GM23338 (cell line): ENCODE results near the gene KCNN3. TPM values are rescaled to one million over a fixed set of nuclear protein-coding genes. Genes with fewer than 3 reads are reported as not detected.

ENCODE experiments used
- ATAC-seq: fragments of 200-7000 bp; cut with Tn5 transposase; 3 replicates; pipeline ENCODE4 v1.9.1; 2020
- DNase-seq: peaks from one replicate; pipeline ENCODE4 v3.0.0-alpha.2; 2015; ENCODE audit warnings: low spot score
- H2AFZ ChIP-seq: fragments of 200-600 bp; sonication (generic); 2 replicates; pipeline ENCODE4 v1.8.0; 2016; ENCODE audit warnings: antibody characterized with exemption, mild to moderate bottlenecking, moderate library complexity
- H3F3A ChIP-seq: fragments of 200-600 bp; sonication (generic); replicated peaks from 2 replicates; pipeline ENCODE4 v1.8.0; 2017; ENCODE audit warnings: antibody characterized with exemption, mixed run types, low read depth
- H3K27ac ChIP-seq: fragments of 200-600 bp; sonication (generic); 2 replicates; pipeline ENCODE4 v1.6.1; 2016; ENCODE audit warnings: low read depth
- H3K27me3 ChIP-seq: fragments of 200-600 bp; sonication (generic); 2 replicates; pipeline ENCODE4 v1.8.0; 2016; ENCODE audit warnings: mild to moderate bottlenecking, mixed run types, moderate library complexity; ENCODE audit not compliant: insufficient read depth
- H3K36me3 ChIP-seq: fragments of 200-600 bp; sonication (generic); 2 replicates; pipeline ENCODE4 v1.8.0; 2016; ENCODE audit warnings: mild to moderate bottlenecking; ENCODE audit not compliant: insufficient read depth
- H3K4me1 ChIP-seq: fragments of 200-600 bp; sonication (generic); 2 replicates; pipeline ENCODE4 v1.8.0; 2016; ENCODE audit warnings: mild to moderate bottlenecking, moderate library complexity; ENCODE audit not compliant: insufficient read depth
- H3K4me2 ChIP-seq: fragments of 200-600 bp; sonication (generic); 2 replicates; pipeline ENCODE4 v1.7.1; 2017; ENCODE audit warnings: mixed run types
- H3K4me3 ChIP-seq: fragments of 200-600 bp; sonication (generic); 2 replicates; pipeline ENCODE4 v1.6.1; 2016; ENCODE audit warnings: mixed run types
- H3K79me2 ChIP-seq: fragments of 200-600 bp; sonication (generic); replicated peaks from 2 replicates; pipeline ENCODE4 v1.8.0; 2017; ENCODE audit warnings: mild to moderate bottlenecking; ENCODE audit not compliant: insufficient read depth
- H3K9me2 ChIP-seq: fragments of 200-600 bp; sonication (generic); 2 replicates; pipeline ENCODE4 v1.8.0; 2017; ENCODE audit not compliant: insufficient read depth
- H4K20me1 ChIP-seq: fragments of 200-600 bp; sonication (generic); replicated peaks from 2 replicates; pipeline ENCODE4 v1.8.0; 2017; ENCODE audit warnings: mild to moderate bottlenecking; ENCODE audit not compliant: insufficient read depth
- H3K27ac Mint-ChIP-seq: 2 replicates; pipeline ENCODE4 v1.8.0; 2020; ENCODE audit warnings: inconsistent platforms, mild to moderate bottlenecking, moderate library complexity, mixed read lengths
- H3K27me3 Mint-ChIP-seq: 3 replicates; pipeline ENCODE4 v1.8.0; 2022; ENCODE audit warnings: low read depth, mild to moderate bottlenecking, moderate library complexity, mixed read lengths, inconsistent platforms; ENCODE audit not compliant: insufficient read depth, poor library complexity
- H3K36me3 Mint-ChIP-seq: 3 replicates; pipeline ENCODE4 v1.8.0; 2021; ENCODE audit warnings: low read depth, mild to moderate bottlenecking, inconsistent platforms, moderate library complexity, mixed read lengths
- H3K4me1 Mint-ChIP-seq: 3 replicates; pipeline ENCODE4 v1.8.0; 2020; ENCODE audit warnings: mild to moderate bottlenecking, inconsistent platforms, mixed read lengths
- H3K4me3 Mint-ChIP-seq: 3 replicates; pipeline ENCODE4 v1.8.0; 2021; ENCODE audit warnings: moderate library complexity, mild to moderate bottlenecking, inconsistent platforms, mixed read lengths
- H3K9me3 Mint-ChIP-seq: 3 replicates; pipeline ENCODE4 v1.8.0; 2020; ENCODE audit warnings: moderate library complexity, mild to moderate bottlenecking, inconsistent platforms, mixed read lengths
- CREB1 ChIP-seq: fragments of 250-450 bp; sonication (Bioruptor Pico); IDR thresholded peaks from 2 replicates; pipeline ENCODE4 v1.5.0; 2020; ENCODE audit warnings: low read depth, mild to moderate bottlenecking, moderate library complexity
- CTCF ChIP-seq, 2 experiments: fragments of 200-600 bp in 1 of 2; sonication (generic) in 1 of 2; conservative IDR thresholded peaks; 2 replicates each; pipeline versions ENCODE4 v1.5.1 to v1.6.1; 2016 to 2017; ENCODE audit warnings: antibody characterized with exemption in 2 of 2, low read depth in 2 of 2, mild to moderate bottlenecking in 2 of 2, moderate library complexity in 1 of 2
- ETS1 ChIP-seq: IDR thresholded peaks from 2 replicates; pipeline ENCODE4 v1.6.1; 2016; ENCODE audit warnings: antibody characterized with exemption
- EZH2 ChIP-seq: fragments of 200-600 bp; sonication (generic); IDR thresholded peaks from one replicate; pipeline ENCODE4 v1.8.0; 2017; ENCODE audit warnings: antibody characterized with exemption, mild to moderate bottlenecking, low read depth; ENCODE audit not compliant: unreplicated experiment
- EZH2phosphoT487 ChIP-seq: fragments of 200-600 bp; sonication (generic); IDR thresholded peaks from one replicate; pipeline ENCODE4 v1.8.1; 2018; ENCODE audit warnings: antibody characterized with exemption; ENCODE audit not compliant: unreplicated experiment
- POLR2AphosphoS5 ChIP-seq: IDR thresholded peaks from 2 replicates; pipeline ENCODE4 v1.6.1; 2016; ENCODE audit warnings: antibody characterized with exemption, low read depth
- REST ChIP-seq: IDR thresholded peaks from one replicate; pipeline ENCODE4 v1.6.1; 2018; ENCODE audit warnings: antibody characterized with exemption; ENCODE audit not compliant: unreplicated experiment
- STAT1 ChIP-seq: IDR thresholded peaks from one replicate; pipeline ENCODE4 v1.6.1; 2016; ENCODE audit warnings: antibody characterized with exemption; ENCODE audit not compliant: unreplicated experiment
- ZNF114 ChIP-seq: fragments of 250-450 bp; sonication (Bioruptor Pico); IDR thresholded peaks from 2 replicates; pipeline ENCODE4 v1.5.0; 2020; ENCODE audit warnings: mild to moderate bottlenecking, moderate library complexity
- ZNF331 ChIP-seq: fragments of 250-450 bp; sonication (Bioruptor Pico); IDR thresholded peaks from 2 replicates; pipeline ENCODE4 v1.5.0; 2020; ENCODE audit warnings: low read depth, mild to moderate bottlenecking, moderate library complexity
- polyA plus RNA-seq: library from polyadenylated mRNA; unstranded; fragments of >200 nt; fragmentation: Nextera tagmentation; extraction: Ambion mirVana; gene quantifications from 2 replicates; pipeline ENCODE4 v1.2.1, GENCODE V29; 2016
- total RNA-seq: library from RNA; depleted of rRNA; stranded (reverse); fragments of >200 nt; shearing (Covaris generic); gene quantifications from 2 replicates; pipeline ENCODE4 v1.2.3, GENCODE V29; 2014

KCNN3 gene
- total and polyA plus RNA-seq, 2 experiments from 2014 or later: 1.9 to 3.0 TPM

GRCh38 chr1:154855186-154855851 lies 14.8 kb downstream of the KCNN3 start:
- no peak overlapping the region for H2AFZ ChIP-seq
- DNase-seq: no peak
- H3K36me3 ChIP-seq: no peaks in the 10 kb centered on the region
- H3K79me2 ChIP-seq: no peaks in the 10 kb centered on the region
- H3K4me1 ChIP-seq: no peaks in the 10 kb centered on the region
- H3K4me3 Mint-ChIP-seq: no peak overlapping the region
- H3K4me1 Mint-ChIP-seq: peaks cover 13% of the 10 kb centered on the region; the same call in 2 of the 3 replicates
- H4K20me1 ChIP-seq: no peaks in the 10 kb centered on the region
- no peak overlapping the region for H3K27ac ChIP-seq
- H3K36me3 Mint-ChIP-seq: no peaks in the 10 kb centered on the region
- H3K27me3 Mint-ChIP-seq: peaks cover 11% of the 10 kb centered on the region
- H3F3A ChIP-seq: no peaks in the 10 kb centered on the region
- H3K4me3 ChIP-seq: no peak overlapping the region
- no peak for ATAC-seq
- no peaks in the 10 kb centered on the region for H3K27me3 ChIP-seq
- no peaks in the 10 kb centered on the region for H3K9me2 ChIP-seq
- no peak overlapping the region for H3K27ac Mint-ChIP-seq
- no peak overlapping the region for H3K4me2 ChIP-seq
- TF ChIP-seq ETS1: no peak
- no peak for TF ChIP-seq EZH2phosphoT487
- TF ChIP-seq REST: no peak
- no peak for TF ChIP-seq CTCF (conservative IDR thresholded peaks at IDR 0.05; ENCODE audit: low read depth in 2 of 2)
- TF ChIP-seq ZNF114 (CRISPR knock-in tag): no peak
- H3K9me3 Mint-ChIP-seq: no peaks in the 10 kb centered on the region

- H3K4me1 Mint-ChIP-seq: peaks cover 18% of the 10 kb centered on the region
- H3K4me2 ChIP-seq: no peak overlapping the region
- ATAC-seq (no peak), DNase-seq (no peak)
- no peaks in the 10 kb centered on the region for H3K36me3 ChIP-seq
- H3K4me3 Mint-ChIP-seq: no peak overlapping the region
- H3K9me2 ChIP-seq: no peaks in the 10 kb centered on the region
- no peak overlapping the region for H3K27ac ChIP-seq
- no peaks in the 10 kb centered on the region for H3K9me3 Mint-ChIP-seq
- H3K4me3 ChIP-seq: no peak overlapping the region
- no peaks in the 10 kb centered on the region for H3K79me2 ChIP-seq
- no peak overlapping the region for H3K27ac Mint-ChIP-seq
- no peaks in the 10 kb centered on the region for H3F3A ChIP-seq
- no peaks in the 10 kb centered on the region for H3K36me3 Mint-ChIP-seq
- no peaks in the 10 kb centered on the region for H3K4me1 ChIP-seq
- peaks cover 14% of the 10 kb centered on the region for H3K27me3 Mint-ChIP-seq
- no peaks in the 10 kb centered on the region for H3K27me3 ChIP-seq
- no peaks in the 10 kb centered on the region for H4K20me1 ChIP-seq
- H2AFZ ChIP-seq: no peak overlapping the region
- TF ChIP-seq EZH2: no peak
- TF ChIP-seq CREB1: no peak
- no peak for TF ChIP-seq REST
- TF ChIP-seq POLR2AphosphoS5: no peak
- TF ChIP-seq CTCF (conservative IDR thresholded peaks at IDR 0.05; ENCODE audit: low read depth in 2 of 2): no peak
- TF ChIP-seq EZH2phosphoT487: no peak
- no peak for TF ChIP-seq STAT1
- TF ChIP-seq ZNF331 (CRISPR knock-in tag): no peak
- TF ChIP-seq ZNF114 (CRISPR knock-in tag): no peak
These were observed 17.2 kb downstream of the KCNN3 start for GRCh38 chr1:154852845-154853244.
